MG63 (cell line): ENCODE measurements around the gene SCNN1A. TPM values are rescaled to one million over a fixed set of nuclear protein-coding genes. Genes with fewer than 3 reads are reported as not detected.
A peak's percentile ranks its signal among the peaks of the same experiment; 100 is the strongest.

Experiments
- DNase-seq: peaks from one replicate; pipeline ENCODE4 v3.0.0-alpha.2; 2020
- H3K27me3 ChIP-seq: fragments of 250-450 bp; sonication (Bioruptor Pico); 2 replicates; pipeline ENCODE4 v1.5.1; 2020; ENCODE audit warnings: mild to moderate bottlenecking, moderate library complexity
- H3K36me3 ChIP-seq: fragments of 250-450 bp; sonication (Bioruptor Pico); 2 replicates; pipeline ENCODE4 v1.5.1; 2020; ENCODE audit warnings: mild to moderate bottlenecking, moderate library complexity
- H3K4me3 ChIP-seq: fragments of 250-450 bp; sonication (Bioruptor Pico); 2 replicates; pipeline ENCODE4 v1.5.1; 2020; ENCODE audit warnings: mild to moderate bottlenecking, moderate library complexity
- H3K9me3 ChIP-seq: fragments of 250-450 bp; sonication (Bioruptor Pico); 2 replicates; pipeline ENCODE4 v1.5.1; 2020; ENCODE audit warnings: mild to moderate bottlenecking, moderate library complexity
- total RNA-seq: library from RNA; depleted of rRNA; stranded (reverse); fragments of >200 nt; shearing (Covaris generic); gene quantifications from 2 replicates; pipeline ENCODE4 v1.2.3, GENCODE V29; 2014; ENCODE audit warnings: low replicate concordance

Gene SCNN1A
- total RNA-seq, 1 experiment from 2014 or later: 0.66 TPM

DNA sequence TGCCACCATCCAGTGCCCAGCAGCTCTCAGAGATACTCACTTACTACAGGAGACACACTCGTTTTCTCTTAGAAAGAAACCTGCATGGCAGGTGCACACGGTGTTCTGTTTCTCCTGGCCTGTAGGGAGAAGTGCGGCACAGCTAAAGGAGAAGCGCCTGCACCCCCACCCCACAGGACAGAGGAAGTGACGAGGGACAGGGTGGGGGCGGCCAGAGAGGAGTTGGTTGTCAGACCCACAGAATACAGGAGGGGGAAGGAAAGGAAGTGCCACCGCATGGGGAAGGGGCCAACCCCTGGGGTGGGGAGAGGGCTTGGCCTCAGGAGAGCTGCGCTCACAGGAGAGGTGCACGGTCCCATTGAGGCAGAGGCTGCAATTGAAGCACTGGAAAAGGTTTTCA, 42.3 kb downstream of the SCNN1A start:
- DNase-seq: no peak
- no peaks in the 10 kb centered on the region for H3K27me3 ChIP-seq
- peaks cover 77% of the 10 kb centered on the region for H3K36me3 ChIP-seq
- H3K9me3 ChIP-seq: no peaks in the 10 kb centered on the region
- no peak overlapping the region for H3K4me3 ChIP-seq

DNA sequence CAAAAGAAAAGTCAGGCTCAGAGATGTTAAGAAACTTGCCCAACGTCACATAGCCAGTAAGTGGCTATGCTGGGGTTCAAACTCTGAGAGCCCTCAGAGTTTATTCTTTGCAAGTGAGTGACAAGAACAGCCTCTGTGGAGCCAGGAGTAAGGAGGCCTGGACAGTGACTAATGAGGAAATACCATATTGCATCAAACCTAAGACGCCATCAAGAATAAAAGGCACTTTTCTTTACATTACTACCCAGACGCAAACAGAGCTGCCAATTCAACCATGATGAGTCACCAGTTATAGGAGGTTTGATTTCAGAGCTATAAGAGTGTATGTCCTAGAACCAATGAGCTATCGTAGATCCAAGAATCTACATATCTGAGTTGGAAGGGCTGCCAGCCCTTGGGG, 42.9 kb downstream of the SCNN1A start:
- peak; percentile 48 for DNase-seq
- Histone ChIP-seq H3K9me3 (no peaks in the 10 kb centered on the region), H3K36me3 (peaks cover 80% of the 10 kb centered on the region), H3K27me3 (no peaks in the 10 kb centered on the region), H3K4me3 (no peak overlapping the region)

DNA sequence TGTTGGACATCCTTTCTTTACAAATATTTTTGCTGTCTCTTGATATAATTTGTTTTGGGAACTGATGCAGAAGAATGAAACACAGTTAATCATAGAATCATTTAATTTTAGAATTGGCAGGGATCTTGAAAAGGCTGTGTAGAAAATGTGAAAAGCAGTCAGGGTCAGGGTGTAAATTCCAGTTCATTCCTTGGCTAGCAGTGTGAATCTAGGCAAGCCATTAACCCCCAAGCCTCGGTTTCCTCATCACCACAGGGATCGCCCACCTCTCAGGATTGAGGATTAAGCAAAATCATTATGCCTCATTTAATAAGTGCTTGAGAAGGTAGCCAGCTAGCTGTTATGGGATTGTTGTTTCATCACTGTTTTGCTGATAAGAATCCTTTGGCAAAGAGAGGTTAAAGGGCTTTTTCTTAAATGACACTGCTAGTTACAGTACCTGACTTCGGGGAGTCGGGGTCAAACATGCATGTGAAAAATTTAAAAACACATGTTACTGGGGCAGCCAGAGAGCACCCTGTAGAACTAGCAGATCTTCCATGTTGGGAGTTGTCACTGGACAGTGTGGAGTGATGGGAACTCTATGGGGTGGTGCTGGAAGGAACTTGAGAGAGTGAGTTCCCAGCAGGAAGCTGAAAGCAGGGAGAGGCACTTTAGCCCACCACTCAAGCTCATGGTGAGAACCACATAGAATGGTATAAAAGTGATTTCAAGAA, 44.2 kb downstream of the SCNN1A start:
- H3K27me3 ChIP-seq: no peaks in the 10 kb centered on the region
- no peak for DNase-seq
- peaks cover 86% of the 10 kb centered on the region for H3K36me3 ChIP-seq
- H3K9me3 ChIP-seq: no peaks in the 10 kb centered on the region
- no peak overlapping the region for H3K4me3 ChIP-seq

DNA sequence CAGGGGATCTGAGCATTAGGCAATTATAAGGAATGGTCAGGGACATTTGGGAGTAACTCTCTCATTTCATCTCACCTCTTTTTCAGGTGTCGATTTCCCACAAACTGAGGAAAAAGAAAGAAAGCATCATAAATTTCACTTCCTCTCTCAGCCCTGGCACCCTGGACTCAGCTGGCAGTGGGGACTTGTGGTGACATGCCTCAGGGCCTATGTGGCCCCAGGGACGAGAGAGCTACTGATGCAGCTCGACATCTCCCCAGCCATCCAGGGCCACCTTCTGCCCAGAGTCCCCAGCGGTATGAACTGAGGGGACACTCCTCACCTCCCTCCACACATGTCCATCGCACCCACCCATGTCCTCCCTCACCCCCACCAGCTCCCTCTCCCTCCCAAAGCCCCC, 45.2 kb downstream of the SCNN1A start:
- Histone ChIP-seq H3K9me3 (no peaks in the 10 kb centered on the region), H3K4me3 (no peak overlapping the region), H3K27me3 (no peaks in the 10 kb centered on the region), H3K36me3 (peaks cover 91% of the 10 kb centered on the region)
- no peak for DNase-seq

DNA sequence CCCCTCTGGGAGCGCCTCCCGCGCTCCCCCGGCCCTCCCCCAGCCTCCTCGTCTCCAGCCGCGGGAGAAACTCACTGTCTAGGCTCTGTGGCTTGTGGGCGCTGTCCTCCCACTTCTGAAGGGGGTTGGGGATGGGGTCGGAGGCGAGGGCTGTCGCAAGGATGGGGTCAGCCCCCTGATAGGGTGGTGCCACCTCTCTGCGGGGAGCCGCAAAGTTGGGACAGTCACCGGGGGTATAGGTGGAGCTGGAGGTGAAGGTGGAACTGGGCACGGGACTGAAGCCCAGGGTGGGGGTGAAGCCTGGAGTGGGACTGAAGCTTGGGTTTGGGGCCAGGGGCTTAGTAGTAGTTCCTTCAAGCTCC, 45.7 kb downstream of the SCNN1A start:
- Histone ChIP-seq H3K27me3 (no peaks in the 10 kb centered on the region), H3K36me3 (peaks cover 88% of the 10 kb centered on the region), H3K9me3 (no peaks in the 10 kb centered on the region), H3K4me3 (no peak overlapping the region)
- DNase-seq: no peak

DNA sequence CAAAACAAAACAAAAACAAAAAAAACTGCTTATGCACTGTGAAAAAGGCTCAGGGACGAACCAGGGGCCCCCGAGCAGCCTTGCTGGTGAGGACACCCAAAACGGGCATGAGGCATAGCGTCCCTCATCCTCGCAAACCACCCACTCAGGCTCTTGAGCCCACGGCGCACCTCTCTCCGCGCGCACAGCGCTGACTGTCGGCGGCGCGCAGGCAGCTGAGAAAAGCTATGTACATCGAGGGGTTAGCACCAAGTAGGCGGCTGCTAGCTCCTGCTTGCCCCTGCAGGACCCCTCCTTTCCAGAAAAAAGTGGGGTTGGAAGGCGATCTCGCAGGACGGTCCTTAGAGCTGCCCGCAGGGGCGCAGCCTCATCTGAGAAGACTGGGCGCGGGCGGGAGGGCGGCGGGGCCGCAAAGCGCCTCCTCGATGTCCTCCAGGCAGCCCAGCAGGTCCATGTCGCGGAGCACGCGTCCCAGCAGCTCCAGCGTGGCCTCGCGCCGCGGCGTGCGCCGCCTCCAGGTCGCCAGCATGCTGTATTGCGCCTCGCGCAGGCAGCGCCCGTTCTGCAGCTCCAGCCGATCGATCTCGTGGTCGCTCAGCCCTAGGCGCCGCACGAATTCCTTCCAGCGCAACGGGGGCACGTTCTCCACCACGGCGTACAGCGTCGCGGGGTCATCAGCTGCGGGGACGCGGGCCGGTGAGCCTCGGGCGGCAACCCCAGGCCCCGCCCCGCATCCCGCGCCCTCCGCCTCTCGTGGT, 46.2 kb downstream of the SCNN1A start:
- Histone ChIP-seq H3K4me3 (no peak overlapping the region), H3K36me3 (peaks cover 82% of the 10 kb centered on the region)
- no peak for DNase-seq

DNA sequence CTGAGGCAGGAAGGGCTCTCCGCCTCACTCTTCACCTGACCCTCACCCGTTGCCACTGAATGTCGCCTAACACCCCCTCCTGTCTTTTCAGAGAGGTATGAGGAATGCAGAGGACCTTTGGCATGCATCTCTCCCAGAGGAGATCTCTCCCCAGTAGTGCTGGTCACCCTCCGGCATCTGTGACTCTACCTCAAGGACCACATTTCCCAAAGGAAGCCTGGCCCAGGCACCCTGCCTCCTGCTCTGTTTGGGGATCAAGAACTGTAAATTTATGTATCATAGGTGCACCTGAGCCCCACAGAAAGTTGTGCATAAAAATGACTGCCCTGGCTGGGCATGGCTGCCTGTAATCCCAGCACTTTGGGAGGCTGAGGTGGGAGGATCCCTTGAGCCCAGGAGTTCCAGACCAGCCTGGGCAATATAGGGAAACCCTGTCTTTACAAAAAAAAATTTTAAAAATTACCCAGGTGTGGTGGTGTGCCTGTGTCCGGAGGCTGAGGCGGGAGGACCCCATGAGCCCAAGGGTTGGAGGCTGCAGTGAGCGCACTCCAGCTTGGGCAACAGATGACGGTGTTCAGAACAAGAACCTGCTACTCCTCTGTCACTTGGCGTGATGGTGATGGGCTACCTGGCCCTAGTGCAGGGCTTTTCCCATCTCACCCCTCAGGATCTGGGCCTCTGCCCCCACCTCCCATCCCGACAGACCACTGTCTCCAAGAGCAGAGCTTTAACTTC, 47.2 kb downstream of the SCNN1A start:
- peaks cover 73% of the 10 kb centered on the region for H3K36me3 ChIP-seq
- H3K9me3 ChIP-seq: no peaks in the 10 kb centered on the region
- DNase-seq: no peak
- no peaks in the 10 kb centered on the region for H3K27me3 ChIP-seq
- H3K4me3 ChIP-seq: no peak overlapping the region

More for the DNA sequence above, 46.2 kb downstream of the SCNN1A start:
- Histone ChIP-seq H3K9me3 (no peaks in the 10 kb centered on the region), H3K27me3 (no peaks in the 10 kb centered on the region)

DNA sequence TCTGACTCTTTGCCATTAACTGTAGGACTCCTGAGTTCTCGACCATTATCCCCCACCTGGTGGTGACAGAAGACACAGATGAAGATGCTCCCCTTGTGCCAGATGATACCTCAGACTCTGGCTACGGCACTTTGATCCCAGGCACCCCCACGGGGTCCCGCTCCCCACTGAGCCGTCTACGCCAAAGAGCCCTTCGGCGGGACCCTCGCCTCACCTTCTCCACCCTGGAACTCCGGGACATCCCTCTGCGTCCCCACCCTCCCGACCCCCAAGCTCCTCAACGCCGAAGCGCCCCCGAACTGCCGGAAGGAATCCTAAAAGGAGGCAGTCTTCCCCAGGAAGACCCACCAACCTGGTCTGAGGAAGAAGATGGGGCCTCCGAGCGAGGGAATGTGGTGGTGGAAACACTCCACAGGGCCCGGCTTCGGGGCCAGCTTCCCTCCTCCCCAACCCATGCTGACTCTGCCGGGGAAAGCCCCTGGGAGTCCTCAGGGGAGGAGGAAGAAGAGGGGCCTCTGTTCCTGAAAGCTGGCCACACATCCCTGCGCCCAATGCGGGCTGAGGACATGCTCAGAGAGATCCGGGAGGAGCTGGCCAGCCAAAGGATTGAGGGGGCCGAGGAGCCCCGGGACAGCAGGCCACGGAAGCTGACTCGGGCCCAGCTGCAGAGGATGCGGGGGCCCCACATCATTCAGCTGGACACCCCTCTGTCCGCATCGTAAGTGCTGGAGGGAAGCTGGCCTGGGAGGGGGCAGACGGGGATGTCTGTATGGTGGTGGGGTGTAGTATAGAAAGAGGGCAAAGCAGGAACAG, 47.9 kb downstream of the SCNN1A start:
- Histone ChIP-seq H3K27me3 (no peaks in the 10 kb centered on the region), H3K4me3 (no peak overlapping the region), H3K36me3 (peaks cover 66% of the 10 kb centered on the region), H3K9me3 (no peaks in the 10 kb centered on the region)
- no peak for DNase-seq

DNA sequence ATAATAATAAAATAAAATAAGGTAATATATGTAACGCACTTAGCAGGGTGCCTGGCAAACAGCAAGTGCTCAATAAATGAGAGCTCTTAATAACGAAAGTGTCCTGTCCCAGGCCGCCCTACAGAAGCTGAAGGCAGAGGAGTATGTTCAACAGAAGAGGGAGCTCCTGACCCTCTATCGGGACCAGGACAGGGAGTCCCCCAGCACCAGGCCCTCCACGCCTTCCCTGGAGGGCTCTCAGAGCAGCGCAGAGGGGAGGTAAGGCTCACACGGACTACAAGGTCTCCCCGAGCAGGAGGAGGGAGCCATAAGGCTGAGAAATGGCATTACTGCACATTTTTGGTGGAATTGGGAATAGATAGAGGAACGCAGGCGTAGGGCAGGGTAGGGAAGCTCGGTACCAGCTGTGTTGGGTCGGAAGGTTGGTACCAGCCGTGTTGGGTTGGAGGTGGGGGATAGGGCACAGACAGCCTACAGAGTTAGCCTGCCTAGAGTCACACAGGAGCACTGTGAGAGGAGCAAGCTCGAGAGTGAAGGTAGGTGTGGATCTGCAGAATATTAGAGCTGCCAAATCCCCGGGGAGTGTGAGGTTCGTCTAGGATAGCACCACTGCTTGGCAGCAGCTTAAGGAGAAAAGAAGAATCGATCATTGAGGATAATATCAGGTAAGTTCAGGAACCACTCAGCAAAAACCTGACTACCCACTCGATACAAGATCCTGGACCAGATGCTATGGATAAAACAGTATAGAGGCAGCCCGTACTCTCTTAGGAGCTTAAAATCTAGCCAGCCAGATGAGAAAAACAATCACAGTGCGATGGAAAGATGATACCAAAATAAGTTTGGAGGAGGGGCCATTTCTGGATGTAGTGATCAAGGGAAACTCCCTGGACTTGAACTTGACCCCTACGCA, 48.8 kb downstream of the SCNN1A start:
- H3K36me3 ChIP-seq: peaks cover 65% of the 10 kb centered on the region
- DNase-seq: no peak

DNA sequence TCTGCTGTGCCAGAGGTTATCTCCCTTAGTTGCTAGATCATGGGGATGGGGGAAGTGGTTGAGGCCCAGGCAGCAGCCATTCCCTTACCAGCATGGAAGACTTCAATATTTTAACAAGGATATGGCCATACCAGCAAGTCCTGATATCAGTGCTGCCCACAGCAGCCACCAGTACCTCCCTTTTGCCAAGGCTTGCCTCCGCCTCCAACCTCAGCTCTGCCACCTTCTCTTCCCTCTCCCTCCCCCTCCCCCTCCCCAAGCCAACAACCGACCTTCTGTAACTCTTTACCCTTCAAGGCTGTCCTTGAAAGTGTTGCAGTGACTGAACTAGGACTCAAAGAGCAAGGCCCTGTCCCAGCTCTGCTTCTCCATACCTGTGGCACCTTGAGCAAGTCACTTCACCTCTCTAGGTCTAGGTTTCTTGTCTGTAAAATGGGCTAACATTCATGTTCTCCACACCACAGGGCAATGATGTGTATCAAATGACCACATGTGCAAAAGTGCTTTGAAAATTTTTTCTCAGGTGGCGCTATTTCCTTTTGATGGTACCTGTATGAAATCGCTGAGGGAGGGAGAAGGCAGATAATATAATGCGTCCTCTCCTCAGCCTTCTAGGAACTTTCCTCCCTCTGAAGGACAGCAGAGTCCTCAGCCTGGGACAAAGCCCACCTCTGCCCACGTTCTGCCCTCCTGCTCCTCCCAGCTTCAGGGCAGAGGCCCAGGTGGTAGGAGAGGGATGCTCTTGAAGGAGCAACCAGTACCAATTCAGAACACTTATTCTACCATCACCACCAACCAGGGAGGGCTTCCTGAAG, 50.2 kb downstream of the SCNN1A start:
- H3K9me3 ChIP-seq: no peaks in the 10 kb centered on the region
- peaks cover 54% of the 10 kb centered on the region for H3K36me3 ChIP-seq
- H3K4me3 ChIP-seq: no peak overlapping the region
- H3K27me3 ChIP-seq: no peaks in the 10 kb centered on the region
- no peak for DNase-seq

More for the DNA sequence above, 48.8 kb downstream of the SCNN1A start:
- Histone ChIP-seq H3K9me3 (no peaks in the 10 kb centered on the region), H3K27me3 (no peaks in the 10 kb centered on the region), H3K4me3 (no peak overlapping the region)

DNA sequence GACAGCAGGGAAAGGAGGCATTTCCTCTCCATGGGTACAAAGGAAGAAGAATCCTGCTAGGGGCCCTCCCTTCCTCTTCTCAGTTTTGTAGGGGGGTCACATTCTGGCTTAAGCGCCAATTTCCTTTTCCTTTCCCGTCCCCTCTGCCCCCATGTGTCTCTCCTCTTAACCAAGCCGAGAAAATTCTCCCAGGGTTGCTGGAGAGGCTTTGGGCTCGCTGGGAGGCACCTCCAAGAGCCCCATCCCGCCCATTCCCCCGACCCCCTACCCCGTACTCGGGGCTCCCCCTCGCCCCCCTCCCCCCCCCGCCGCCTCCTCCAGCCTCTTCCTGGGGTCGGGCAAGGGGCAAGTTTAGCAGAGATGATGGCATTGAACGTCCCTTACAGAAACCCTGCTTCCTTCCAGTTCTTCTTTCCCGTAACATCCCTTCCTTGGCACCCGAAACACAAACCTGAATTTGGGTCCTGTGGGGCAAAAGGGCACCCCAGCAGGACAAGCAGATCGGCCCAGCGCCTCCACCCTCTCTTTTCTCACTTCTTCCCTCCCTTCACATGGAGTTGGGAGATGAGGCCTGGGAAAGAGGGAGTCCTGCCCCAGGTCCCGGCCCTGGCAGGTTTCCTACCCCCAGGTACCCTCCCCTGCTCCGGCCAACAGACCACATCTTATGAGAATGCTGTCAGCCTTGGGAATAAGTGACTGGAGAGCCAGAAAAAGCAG, 51.2 kb downstream of the SCNN1A start:
- Histone ChIP-seq H3K36me3 (peaks cover 48% of the 10 kb centered on the region), H3K4me3 (no peak overlapping the region), H3K27me3 (no peaks in the 10 kb centered on the region), H3K9me3 (no peaks in the 10 kb centered on the region)
- DNase-seq: no peak

DNA sequence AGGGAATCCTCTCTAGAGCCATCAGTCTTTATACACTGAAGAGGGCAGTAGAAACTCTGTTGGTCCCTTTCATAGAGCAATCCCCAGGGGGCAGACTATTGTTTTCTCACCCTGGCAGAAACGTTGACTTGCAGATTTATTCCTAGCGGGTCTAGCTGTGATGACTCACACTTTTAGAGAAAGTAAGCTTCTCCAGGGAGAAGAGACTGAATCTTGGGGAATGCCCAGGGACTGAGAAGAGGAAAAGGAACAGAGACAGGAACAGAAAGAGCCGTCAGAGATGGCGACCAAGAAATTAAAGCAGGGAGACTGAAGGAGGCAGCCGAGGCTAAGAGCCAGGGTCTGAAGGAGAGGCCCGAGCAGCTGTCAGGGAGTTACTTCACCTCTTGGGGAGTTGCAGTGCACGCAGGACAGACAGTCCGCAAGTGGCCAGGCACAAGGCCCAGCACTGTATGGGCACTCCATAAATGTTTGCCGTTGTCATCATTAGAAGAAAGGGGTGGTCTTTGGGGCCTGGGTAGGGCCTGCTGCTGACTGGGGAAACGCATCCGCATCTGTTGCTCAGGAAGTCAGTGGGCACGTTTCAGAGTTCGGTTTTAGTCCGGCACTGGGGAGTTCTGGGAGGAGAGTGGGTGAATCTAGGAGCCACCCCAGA, 51.9 kb downstream of the SCNN1A start:
- Histone ChIP-seq H3K9me3 (no peaks in the 10 kb centered on the region), H3K4me3 (no peak overlapping the region), H3K36me3 (peaks cover 42% of the 10 kb centered on the region), H3K27me3 (no peaks in the 10 kb centered on the region)
- DNase-seq: peak; percentile 75

DNA sequence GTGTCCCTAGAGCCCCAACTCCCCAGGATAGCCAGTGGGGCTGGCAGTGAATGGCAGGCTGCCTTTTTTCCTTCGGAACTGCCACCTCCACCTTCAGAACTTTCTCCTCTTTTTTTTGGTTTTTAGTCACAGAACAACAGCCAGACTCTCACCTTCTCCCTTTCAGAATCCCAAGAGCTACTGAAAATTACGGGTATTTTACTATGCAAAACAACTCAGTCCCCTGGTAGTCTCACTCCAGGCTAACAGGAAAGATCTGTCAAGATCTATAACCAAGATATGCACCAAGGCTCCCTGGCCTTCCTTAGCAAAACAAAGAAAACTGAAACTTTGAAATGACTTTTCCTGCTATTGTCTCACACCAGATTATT, 52.4 kb downstream of the SCNN1A start:
- Histone ChIP-seq H3K4me3 (no peak overlapping the region), H3K27me3 (no peaks in the 10 kb centered on the region), H3K36me3 (peaks cover 37% of the 10 kb centered on the region), H3K9me3 (no peaks in the 10 kb centered on the region)
- DNase-seq: no peak

DNA sequence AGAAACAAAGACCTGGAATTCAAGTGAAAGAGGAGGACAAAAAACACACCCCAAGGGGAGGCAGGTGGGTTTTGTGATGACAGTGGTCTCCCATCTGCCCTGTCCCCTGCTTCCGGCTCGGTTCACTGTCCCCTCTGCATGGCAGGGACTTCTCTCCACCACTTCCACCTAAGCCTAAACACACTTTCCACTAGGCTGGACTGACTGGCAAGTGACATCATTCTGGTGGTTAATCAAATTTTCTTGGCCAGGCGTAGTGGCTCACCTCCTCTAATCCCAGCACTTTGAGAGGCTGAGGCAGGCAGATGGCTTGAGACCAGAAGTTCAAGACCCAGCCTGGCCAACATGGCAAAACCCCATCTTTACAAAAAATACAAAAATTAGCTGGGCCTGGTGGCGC, 53.0 kb downstream of the SCNN1A start:
- H3K9me3 ChIP-seq: no peaks in the 10 kb centered on the region
- DNase-seq: no peak
- no peaks in the 10 kb centered on the region for H3K27me3 ChIP-seq
- H3K36me3 ChIP-seq: peaks cover 31% of the 10 kb centered on the region
- no peak overlapping the region for H3K4me3 ChIP-seq
